Smooth muscle cell of the brain vasculature (primary cell): Measurements from ENCODE around the gene DAB2IP.

Source experiments
- DNase-seq: peaks from one replicate; pipeline ENCODE4 v3.0.0-alpha.2; 2012; ENCODE audit warnings: low read depth, low spot score

Gene DAB2IP

GRCh38 chr9:121759996-121760395, 108.6 kb downstream of the DAB2IP start:
- no peak for DNase-seq

- DNase-seq = no peak
These were observed 109.1 kb downstream of the DAB2IP start for GRCh38 chr9:121760571-121760970.

- DNase-seq = no peak
These were observed 111.7 kb downstream of the DAB2IP start for GRCh38 chr9:121763131-121763530.

- DNase-seq = no peak
These were observed 112.3 kb downstream of the DAB2IP start for GRCh38 chr9:121763561-121764370.

GRCh38 chr9:121764371-121764730, 112.9 kb downstream of the DAB2IP start:
- no peak for DNase-seq

GRCh38 chr9:121765021-121765950, 113.9 kb downstream of the DAB2IP start:
- DNase-seq = no peak

- DNase-seq = no peak
These were observed 114.7 kb downstream of the DAB2IP start for GRCh38 chr9:121766081-121766683.

GRCh38 chr9:121767171-121767769, 115.8 kb downstream of the DAB2IP start:
- DNase-seq = no peak

- no peak for DNase-seq
These were observed 117.1 kb downstream of the DAB2IP start for GRCh38 chr9:121768416-121769015.

GRCh38 chr9:121769939-121770338, 118.5 kb downstream of the DAB2IP start:
- no peak for DNase-seq

- no peak for DNase-seq
These were observed 119.2 kb downstream of the DAB2IP start for GRCh38 chr9:121770415-121771273.

GRCh38 chr9:121771418-121771817, 120.0 kb downstream of the DAB2IP start:
- no peak for DNase-seq

- DNase-seq = no peak
These were observed 120.6 kb downstream of the DAB2IP start for GRCh38 chr9:121771851-121772599.

GRCh38 chr9:121772600-121773285, 121.3 kb downstream of the DAB2IP start:
- DNase-seq = no peak

- no peak for DNase-seq
These were observed 122.0 kb downstream of the DAB2IP start for GRCh38 chr9:121773286-121773953.

- no peak for DNase-seq
These were observed 122.7 kb downstream of the DAB2IP start for GRCh38 chr9:121773954-121774714.

GRCh38 chr9:121774715-121775613, 123.5 kb downstream of the DAB2IP start:
- no peak for DNase-seq
